Body of pancreas (tissue), 4 donors: ENCODE results near the gene PRDM13. TPM values are rescaled to one million over a fixed set of nuclear protein-coding genes. Genes with fewer than 3 reads are reported as not detected.

ENCODE experiments used
- ATAC-seq: fragments of 150-250 bp; one replicate; pipeline ENCODE4 v1.9.1; 2016
- DNase-seq, 4 donors: peaks; one replicate each; pipeline ENCODE4 v3.0.0-alpha.2; 2019
- H3K27ac ChIP-seq, 4 donors: fragments of 200-600 bp; sonication (generic); 1 replicate in 3 of 4; 2 replicates in 1 of 4; pipeline versions ENCODE4 v1.5.1 to v1.6.1; 2016 to 2019; ENCODE audit warnings: mild to moderate bottlenecking in 1 of 4, mixed read lengths in 1 of 4, moderate library complexity in 1 of 4
- H3K27me3 ChIP-seq, 2 donors: fragments of 200-600 bp; sonication (generic); one replicate each; pipeline ENCODE4 v1.6.0; 2016; ENCODE audit warnings: mild to moderate bottlenecking in 1 of 2
- H3K36me3 ChIP-seq, 2 donors: fragments of 200-600 bp; sonication (generic); replicated peaks in 1 of 2; 2 replicates each; pipeline ENCODE4 v1.5.1; 2016; ENCODE audit warnings: low read depth in 2 of 2; ENCODE audit not compliant: insufficient read depth in 1 of 2
- H3K4me1 ChIP-seq: fragments of 200-600 bp; sonication (generic); one replicate; pipeline ENCODE4 v1.6.0; 2016
- H3K4me3 ChIP-seq, 2 donors: fragments of 200-600 bp; sonication (generic); 1 replicate in 1 of 2; 2 replicates in 1 of 2; pipeline ENCODE4 v1.5.1; 2016 to 2019
- H3K9me3 ChIP-seq, 3 donors: fragments of 200-600 bp; sonication (generic); 1 replicate in 2 of 3; 2 replicates in 1 of 3; pipeline ENCODE4 v1.5.1; 2016
- POLR2A ChIP-seq, 3 donors: fragments of 450-650 bp; IDR thresholded peaks; one replicate each; pipeline ENCODE4 v1.6.1; 2016; ENCODE audit warnings: antibody characterized with exemption in 3 of 3, mild to moderate bottlenecking in 2 of 3
- WGBS, 2 donors: methylation state at CpG; one replicate each; pipeline ENCODE4 v1.1.5; 2017; 5-methylcytosine and 5-hydroxymethylcytosine counted together
- intact Hi-C: fragments of 100-400 bp; cut with DNase I; formaldehyde crosslinking; loops from one replicate; pipeline ENCODE4 v1.15.1; 2023
- total RNA-seq, 2 donors: library from RNA; depleted of rRNA; stranded (reverse); fragments of >200 nt; gene quantifications; one replicate each; pipeline ENCODE4 v1.1.0, GENCODE V29; 2016
- TF ChIP-seq, protein P1 (sequence below), 7 experiments: fragments of 450-650 bp in 4 of 7; fragments of 200-600 bp in 3 of 7; sonication (generic) in 3 of 7; IDR thresholded peaks; one replicate each; pipeline ENCODE4 v1.5.1; 2016 to 2019; ENCODE audit warnings: antibody characterized with exemption in 7 of 7

PRDM13 gene
- total RNA-seq, 2 donors from 2014 or later = not detected

DNA sequence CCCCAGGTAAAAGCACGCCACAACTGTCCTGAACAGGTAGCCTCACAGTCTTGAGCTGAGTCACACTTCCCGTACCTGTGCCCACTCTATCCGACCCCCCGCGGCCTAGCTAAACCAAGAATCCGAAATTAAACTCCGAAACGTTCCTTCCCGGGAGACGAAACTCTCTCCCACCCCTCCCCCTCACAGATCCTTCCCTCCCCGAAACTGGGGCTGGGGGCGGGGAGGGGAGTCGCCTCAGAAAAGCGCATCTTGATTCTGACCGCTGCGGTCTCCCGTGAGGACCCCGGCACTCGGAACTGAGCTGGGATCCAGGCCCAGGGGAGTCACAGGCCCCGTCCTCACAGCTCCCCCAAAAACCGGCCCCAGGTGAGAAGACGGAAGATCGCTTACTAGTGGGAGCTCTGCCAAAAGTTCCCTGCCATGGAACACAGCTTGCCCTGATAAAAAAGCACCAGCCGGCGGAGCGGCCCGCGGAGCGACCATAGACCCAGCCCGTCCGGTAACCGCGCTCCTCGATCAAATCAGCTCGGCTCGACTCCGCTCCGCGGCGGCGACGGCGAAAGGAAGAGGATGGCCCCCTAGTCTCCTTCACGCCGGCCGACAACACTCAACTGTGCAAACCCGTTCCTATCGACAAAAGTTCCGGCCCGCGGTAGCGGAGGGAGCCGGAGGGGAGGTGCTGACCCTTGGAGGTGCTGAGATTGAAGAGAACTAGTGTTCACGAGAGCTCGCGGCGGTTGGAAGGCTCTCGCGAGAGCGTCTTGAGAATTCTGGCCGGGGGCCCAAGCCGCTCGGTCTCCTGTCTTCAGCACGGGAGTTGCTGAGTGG lies 38.3 kb upstream of the PRDM13 start, which contains the start of gene CCNC:
Gene CCNC (minus strand): TSS at position 558 of the 831 bp plus-strand sequence. CDS start 133 bp downstream, at position 425.
- intact Hi-C loops = no loop called here
- 1% methylated on average over 37 to 64 of the region's 64 CpGs for WGBS, 2 donors

DNA sequence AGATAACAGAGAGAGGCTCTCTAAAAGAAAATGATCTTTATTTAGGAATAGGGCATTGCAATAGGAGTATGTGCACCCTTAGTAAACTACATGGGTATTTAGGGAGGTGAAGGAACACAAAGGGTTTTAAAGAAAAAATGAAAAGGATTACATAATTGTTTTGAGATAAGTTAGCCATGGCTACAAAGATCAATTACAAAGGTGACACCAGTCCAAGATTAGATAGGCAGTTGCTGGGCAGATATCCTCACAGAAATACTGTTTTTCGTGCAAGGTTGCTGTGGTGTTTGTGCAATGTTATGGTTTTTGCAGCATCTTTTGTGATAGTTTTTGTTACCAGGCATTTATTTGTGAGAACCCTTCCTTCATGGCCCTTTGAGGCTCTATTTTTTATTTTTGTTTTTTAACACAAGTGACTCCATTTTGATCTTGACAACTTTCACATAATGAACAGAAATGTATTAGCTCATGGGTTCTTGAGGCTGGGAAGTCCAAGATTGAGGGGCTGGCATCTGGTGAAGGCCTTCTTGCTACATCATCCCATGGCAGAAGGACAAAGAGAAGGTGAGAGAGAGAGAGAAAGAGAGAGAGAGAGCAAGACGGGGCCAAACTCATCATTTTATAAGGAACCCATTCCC lies 32.5 kb upstream of the PRDM13 start:
- TF ChIP-seq, protein P1, sequence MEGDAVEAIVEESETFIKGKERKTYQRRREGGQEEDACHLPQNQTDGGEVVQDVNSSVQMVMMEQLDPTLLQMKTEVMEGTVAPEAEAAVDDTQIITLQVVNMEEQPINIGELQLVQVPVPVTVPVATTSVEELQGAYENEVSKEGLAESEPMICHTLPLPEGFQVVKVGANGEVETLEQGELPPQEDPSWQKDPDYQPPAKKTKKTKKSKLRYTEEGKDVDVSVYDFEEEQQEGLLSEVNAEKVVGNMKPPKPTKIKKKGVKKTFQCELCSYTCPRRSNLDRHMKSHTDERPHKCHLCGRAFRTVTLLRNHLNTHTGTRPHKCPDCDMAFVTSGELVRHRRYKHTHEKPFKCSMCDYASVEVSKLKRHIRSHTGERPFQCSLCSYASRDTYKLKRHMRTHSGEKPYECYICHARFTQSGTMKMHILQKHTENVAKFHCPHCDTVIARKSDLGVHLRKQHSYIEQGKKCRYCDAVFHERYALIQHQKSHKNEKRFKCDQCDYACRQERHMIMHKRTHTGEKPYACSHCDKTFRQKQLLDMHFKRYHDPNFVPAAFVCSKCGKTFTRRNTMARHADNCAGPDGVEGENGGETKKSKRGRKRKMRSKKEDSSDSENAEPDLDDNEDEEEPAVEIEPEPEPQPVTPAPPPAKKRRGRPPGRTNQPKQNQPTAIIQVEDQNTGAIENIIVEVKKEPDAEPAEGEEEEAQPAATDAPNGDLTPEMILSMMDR (IDR thresholded peaks at IDR 0.05) = no peak
- TF ChIP-seq POLR2A (IDR thresholded peaks at IDR 0.05) = no peak
- no peaks in the 10 kb centered on the region for H3K27me3 ChIP-seq
- H3K27ac ChIP-seq = no peak overlapping the region
- H3K4me1 ChIP-seq = no peaks in the 10 kb centered on the region
- H3K36me3 ChIP-seq = no peaks in the 10 kb centered on the region
- H3K9me3 ChIP-seq = no peaks in the 10 kb centered on the region
- no peak for DNase-seq
- intact Hi-C loops = no loop called here
- WGBS, 2 donors = 67 to 73% methylated on average over 2 of the region's 2 CpGs
- ATAC-seq = peak; percentile 68
- no peak overlapping the region for H3K4me3 ChIP-seq

More for the DNA sequence above, 38.3 kb upstream of the PRDM13 start, which contains the start of gene CCNC:
- Histone ChIP-seq H3K4me3 (peak within 1 kb of the TSS; percentile 48 to 89), H3K27me3 (no peaks in the 10 kb centered on the region), H3K4me1 (peaks cover 25% of the 10 kb centered on the region), H3K9me3 (no peaks in the 10 kb centered on the region), H3K36me3 (no peaks in the 10 kb centered on the region), H3K27ac (peak within 1 kb of the TSS; percentile 79 to 95 (median 90))
- ATAC-seq = peak; percentile 99
- TF ChIP-seq, protein P1 (IDR thresholded peaks at IDR 0.05) = no peak
- TF ChIP-seq POLR2A (IDR thresholded peaks at IDR 0.05) = peak; percentile 80 to 97 (median 96)
- peak; percentile 94 to 96 (median 96) for DNase-seq

DNA sequence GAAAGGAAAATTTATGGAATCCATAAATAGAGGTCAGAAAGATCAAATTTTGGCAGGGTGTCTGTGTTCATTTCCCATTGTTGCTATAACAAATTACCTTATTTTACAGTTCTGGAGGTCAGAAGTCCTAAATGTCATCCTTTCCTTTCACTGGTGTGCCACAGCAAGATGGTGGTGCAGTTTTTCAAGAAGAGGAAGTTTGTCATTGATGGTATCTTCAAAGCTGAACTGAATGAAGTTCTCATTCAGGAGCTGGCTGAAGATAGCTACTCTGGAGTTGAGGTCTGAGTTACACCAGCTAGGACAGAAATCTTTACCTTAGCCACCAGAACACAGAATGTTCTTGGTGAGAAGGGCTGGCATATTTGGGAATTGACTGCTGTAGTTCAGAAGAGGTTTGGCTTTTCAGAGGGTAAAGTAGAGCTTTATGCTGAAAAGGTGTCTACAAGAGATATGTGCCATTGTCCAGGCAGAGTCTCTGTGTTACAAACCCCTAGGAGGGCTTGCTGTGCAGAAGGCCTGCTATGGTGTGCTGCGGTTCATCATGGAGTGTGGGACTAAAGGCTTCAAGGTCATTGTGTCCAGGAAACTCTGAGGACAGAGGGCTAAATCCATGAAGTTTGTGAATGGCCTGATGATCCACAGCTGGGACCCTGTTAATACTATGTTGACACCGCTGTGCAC lies 30.9 kb upstream of the PRDM13 start:
- 95 to 100% methylated on average over 2 of the region's 2 CpGs for WGBS, 2 donors
- TF ChIP-seq, protein P1 (IDR thresholded peaks at IDR 0.05) = no peak
- intact Hi-C loops = no loop called here

DNA sequence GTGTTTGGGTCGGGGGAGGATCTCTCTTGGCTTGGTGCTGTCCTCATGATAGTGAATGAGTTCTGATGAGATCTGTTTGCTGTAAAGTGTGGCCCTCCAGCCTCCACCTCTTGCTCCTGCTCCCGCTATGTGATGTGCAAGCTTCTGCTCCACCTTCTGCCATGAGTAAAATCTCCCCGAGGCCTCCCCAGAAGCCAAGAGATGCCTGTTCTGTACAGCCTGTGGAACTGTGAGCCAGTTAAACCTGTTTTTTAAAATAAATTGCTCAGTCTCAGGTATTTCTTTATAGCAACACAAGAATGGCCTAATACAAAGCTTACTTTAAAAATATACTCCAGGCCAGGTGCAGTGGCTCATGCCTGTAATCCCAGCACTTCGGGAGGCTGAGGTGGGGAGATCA lies 26.9 kb upstream of the PRDM13 start:
- ATAC-seq = no peak
- no peak overlapping the region for H3K27ac ChIP-seq
- H3K36me3 ChIP-seq = no peaks in the 10 kb centered on the region
- no peaks in the 10 kb centered on the region for H3K4me1 ChIP-seq
- H3K27me3 ChIP-seq = no peaks in the 10 kb centered on the region
- no peak for DNase-seq
- no peak overlapping the region for H3K4me3 ChIP-seq
- WGBS, 2 donors = 73 to 84% methylated on average over 4 of the region's 4 CpGs
- intact Hi-C loops = no loop called here
- TF ChIP-seq POLR2A (IDR thresholded peaks at IDR 0.05) = no peak
- TF ChIP-seq, protein P1 (IDR thresholded peaks at IDR 0.05) = no peak
- H3K9me3 ChIP-seq = no peaks in the 10 kb centered on the region

More for the DNA sequence above, 30.9 kb upstream of the PRDM13 start:
- no peak for ATAC-seq
- Histone ChIP-seq H3K9me3 (no peaks in the 10 kb centered on the region), H3K27me3 (no peaks in the 10 kb centered on the region), H3K27ac (no peak overlapping the region), H3K4me3 (no peak overlapping the region), H3K36me3 (no peaks in the 10 kb centered on the region), H3K4me1 (no peaks in the 10 kb centered on the region)
- no peak for DNase-seq
